SK-N-SH (cell line): ENCODE measurements around the gene FABP7. TPM values are rescaled to one million over a fixed set of nuclear protein-coding genes. Genes with fewer than 3 reads are reported as not detected.

Experiments used
- CTCF ChIA-PET: fragments of 300-600, 350-600 bp; formaldehyde crosslinking; extraction: SDS; loops from one replicate; lab custom pipeline; 2021; lab: Yijun Ruan, JAX
- POLR2A ChIA-PET: fragments of 350-600 bp; sonication (Branson Sonifier 250); formaldehyde crosslinking; extraction: SDS; loops from one replicate; lab custom pipeline; 2020; ENCODE audit warnings: antibody characterized with exemption, inconsistent platforms; lab: Yijun Ruan, JAX
- DNase-seq: peaks from one replicate; pipeline ENCODE4 v3.0.0; 2012
- H2AFZ ChIP-seq: fragments of 200-600 bp; sonication (generic); 2 replicates; pipeline ENCODE4 v1.8.1; 2016; ENCODE audit warnings: antibody characterized with exemption, mild to moderate bottlenecking, low read depth
- H3F3A ChIP-seq: fragments of 200-600 bp; sonication (generic); replicated peaks from 2 replicates; pipeline ENCODE3; 2016; ENCODE audit warnings: antibody characterized with exemption, mild to moderate bottlenecking; ENCODE audit not compliant: insufficient read depth
- H3K27ac ChIP-seq, 2 experiments: fragments of 200-500 bp in 1 of 2; fragments of 200-600 bp in 1 of 2; sonication (Bioruptor generic) in 1 of 2; sonication (generic), shearing (Covaris generic) in 1 of 2; 2 replicates each; pipeline versions ENCODE4 v1.5.1 to v1.6.1; 2014 to 2016; ENCODE audit warnings: low read depth in 2 of 2, inconsistent platforms in 1 of 2, low read length in 1 of 2, mild to moderate bottlenecking in 1 of 2, mixed read lengths in 1 of 2
- H3K27me3 ChIP-seq: fragments of 200-600 bp; sonication (generic), shearing (Covaris generic); 2 replicates; pipeline ENCODE4 v1.6.1; 2016; ENCODE audit warnings: mixed run types; ENCODE audit not compliant: insufficient read depth
- H3K36me3 ChIP-seq, 2 experiments: fragments of 200-500 bp in 1 of 2; fragments of 200-600 bp in 1 of 2; sonication (Bioruptor generic) in 1 of 2; sonication (generic) in 1 of 2; replicated peaks in 1 of 2; 2 replicates each; pipeline versions ENCODE3 to v1.5.1; 2014 to 2016; ENCODE audit warnings: low read length in 1 of 2, mild to moderate bottlenecking in 1 of 2; ENCODE audit not compliant: insufficient read depth in 2 of 2, control insufficient read depth in 1 of 2
- H3K4me1 ChIP-seq, 2 experiments: fragments of 200-500 bp in 1 of 2; fragments of 200-600 bp in 1 of 2; sonication (Bioruptor generic) in 1 of 2; sonication (generic), shearing (Covaris generic) in 1 of 2; 2 replicates each; pipeline versions ENCODE4 v1.5.1 to v1.6.1; 2014 to 2016; ENCODE audit warnings: low read depth in 1 of 2, low read length in 1 of 2, mixed run types in 1 of 2; ENCODE audit not compliant: insufficient read depth in 2 of 2, control insufficient read depth in 1 of 2
- H3K4me2 ChIP-seq: fragments of 200-600 bp; sonication (generic), shearing (Covaris generic); 2 replicates; pipeline ENCODE4 v1.6.1; 2017; ENCODE audit warnings: mixed run types
- H3K4me3 ChIP-seq, 2 experiments: fragments of 200-500 bp in 1 of 2; fragments of 200-600 bp in 1 of 2; sonication (Bioruptor generic) in 1 of 2; sonication (generic), shearing (Covaris generic) in 1 of 2; 2 replicates each; pipeline versions ENCODE4 v1.5.1 to v1.8.1; 2014 to 2016; ENCODE audit warnings: low read depth in 2 of 2, inconsistent platforms in 1 of 2, low read length in 1 of 2, mild to moderate bottlenecking in 1 of 2, mixed read lengths in 1 of 2, moderate library complexity in 1 of 2
- H3K79me2 ChIP-seq: fragments of 200-600 bp; sonication (generic); 2 replicates; pipeline ENCODE4 v1.8.1; 2017; ENCODE audit warnings: mild to moderate bottlenecking; ENCODE audit not compliant: insufficient read depth
- H3K9ac ChIP-seq: fragments of 200-600 bp; sonication (generic); 2 replicates; pipeline ENCODE4 v1.6.1; 2017; ENCODE audit warnings: mixed run types
- H3K9me2 ChIP-seq: fragments of 200-600 bp; sonication (generic); 2 replicates; pipeline ENCODE4 v1.6.1; 2017; ENCODE audit warnings: mixed run types
- H3K9me3 ChIP-seq: fragments of 200-600 bp; sonication (generic); 2 replicates; pipeline ENCODE4 v1.6.1; 2017; ENCODE audit warnings: mixed run types, mild to moderate bottlenecking, moderate library complexity
- H4K20me1 ChIP-seq: fragments of 200-600 bp; sonication (generic); 2 replicates; pipeline ENCODE4 v1.6.1; 2017; ENCODE audit warnings: mild to moderate bottlenecking, mixed run types; ENCODE audit not compliant: insufficient read depth
- ELF1 ChIP-seq: IDR thresholded peaks from 2 replicates; pipeline ENCODE4 v1.4.0; 2012
- FOSL2 ChIP-seq: IDR thresholded peaks from 2 replicates; pipeline ENCODE4 v1.4.0; 2012; ENCODE audit warnings: low read depth, mild to moderate bottlenecking, moderate library complexity, borderline replicate concordance
- FOXM1 ChIP-seq: IDR thresholded peaks from 2 replicates; pipeline ENCODE4 v1.4.0; 2012; ENCODE audit warnings: low read depth, mild to moderate bottlenecking
- MEF2A ChIP-seq: IDR thresholded peaks from 2 replicates; pipeline ENCODE4 v1.4.0; 2012; ENCODE audit warnings: low read depth, borderline replicate concordance
- MXI1 ChIP-seq: IDR thresholded peaks from 2 replicates; pipeline ENCODE4 v1.6.1; 2012; ENCODE audit warnings: mild to moderate bottlenecking, low read depth, low read length, improper control_type of control experiment
- NRF1 ChIP-seq: IDR thresholded peaks from 2 replicates; pipeline ENCODE4 v1.6.1; 2012; ENCODE audit warnings: low read depth, mild to moderate bottlenecking, low read length
- POLR2AphosphoS5 ChIP-seq: IDR thresholded peaks from 2 replicates; pipeline ENCODE4 v1.6.1; 2012; ENCODE audit warnings: low read depth, low read length
- RCOR1 ChIP-seq: fragments of 150-350 bp; IDR thresholded peaks from 2 replicates; pipeline ENCODE4 v1.6.1; 2017; ENCODE audit warnings: antibody characterized with exemption, low read length
- RFX5 ChIP-seq: IDR thresholded peaks from 2 replicates; pipeline ENCODE4 v1.6.1; 2012; ENCODE audit warnings: mild to moderate bottlenecking, improper control_type of control experiment, low read length
- RXRA ChIP-seq: IDR thresholded peaks from 2 replicates; pipeline ENCODE4 v1.4.0; 2012; ENCODE audit warnings: low read depth, mild to moderate bottlenecking, borderline replicate concordance
- SIN3A ChIP-seq: IDR thresholded peaks from 2 replicates; pipeline ENCODE4 v1.6.1; 2012; ENCODE audit warnings: low read depth, mild to moderate bottlenecking, low read length, moderate library complexity, borderline replicate concordance
- TAF1 ChIP-seq: IDR thresholded peaks from 2 replicates; pipeline ENCODE4 v1.6.1; 2012; ENCODE audit warnings: low read depth, mild to moderate bottlenecking, low read length, moderate library complexity, borderline replicate concordance
- TCF12 ChIP-seq: IDR thresholded peaks from 2 replicates; pipeline ENCODE4 v1.4.0; 2012
- TEAD4 ChIP-seq: IDR thresholded peaks from 2 replicates; pipeline ENCODE4 v1.4.0; 2012; ENCODE audit warnings: mild to moderate bottlenecking, borderline replicate concordance; ENCODE audit not compliant: insufficient read depth
- WGBS: methylation state at CpG from one replicate; pipeline ENCODE4 v1.1.6; 2017; ENCODE audit warnings: low lambda C conversion rate; 5-methylcytosine and 5-hydroxymethylcytosine counted together
- polyA plus RNA-seq, 3 experiments: library from polyadenylated mRNA; depleted of rRNA; stranded (reverse); fragments of >200 nt; gene quantifications; 2 replicates each; pipeline ENCODE4 v1.2.3, GENCODE V29; 2012
- TF ChIP-seq, protein P1 (sequence below): fragments of 150-350 bp; IDR thresholded peaks from 2 replicates; pipeline ENCODE4 v1.6.1; 2016; ENCODE audit warnings: mild to moderate bottlenecking, low read depth, low read length
- TF ChIP-seq, protein P2 (sequence below): IDR thresholded peaks from 2 replicates; pipeline ENCODE4; 2012
- TF ChIP-seq, protein P3 (sequence below): IDR thresholded peaks from 2 replicates; pipeline ENCODE4 v1.4.0; 2012; ENCODE audit warnings: low read depth, borderline replicate concordance
- TF ChIP-seq, protein P4 (sequence below): fragments of 150-350 bp; IDR thresholded peaks from 2 replicates; pipeline ENCODE4 v1.6.1; 2017; ENCODE audit warnings: antibody characterized with exemption, low read length, low read depth, borderline replicate concordance
- TF ChIP-seq, protein P5 (sequence below): IDR thresholded peaks from 2 replicates; pipeline ENCODE4 v1.4.0; 2012; ENCODE audit warnings: low read depth

The FABP7 gene
- polyA plus RNA-seq, 1 of the 3 experiments (the other 2 are of a cell fraction): not detected

DNA sequence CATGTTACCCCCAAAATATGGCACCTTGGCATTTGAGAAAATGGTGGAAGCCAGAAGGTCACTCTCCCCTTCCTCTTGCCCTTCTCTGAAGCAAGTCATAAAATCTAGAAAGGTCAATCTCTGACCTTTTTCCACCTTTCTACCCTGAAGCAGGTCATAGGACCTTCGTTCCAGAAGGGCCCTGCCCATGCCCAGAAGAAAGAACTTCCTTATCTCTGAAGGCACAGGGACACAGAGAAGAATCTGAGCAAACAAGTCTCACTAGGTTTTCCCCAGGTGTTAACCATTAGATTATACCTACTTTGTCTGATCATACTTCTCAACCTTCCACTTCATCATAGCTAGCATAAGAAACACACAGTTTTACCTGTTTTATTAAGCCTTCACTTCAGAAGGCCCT lies 52.0 kb downstream of the FABP7 start:
- no peak overlapping the region for H2AFZ ChIP-seq
- no peak overlapping the region for H3K9ac ChIP-seq
- DNase-seq: no peak
- no peaks in the 10 kb centered on the region for H3F3A ChIP-seq
- no peak overlapping the region for H3K4me2 ChIP-seq
- no peaks in the 10 kb centered on the region for H4K20me1 ChIP-seq
- no peak overlapping the region for H3K27ac ChIP-seq
- TF ChIP-seq, protein P1, sequence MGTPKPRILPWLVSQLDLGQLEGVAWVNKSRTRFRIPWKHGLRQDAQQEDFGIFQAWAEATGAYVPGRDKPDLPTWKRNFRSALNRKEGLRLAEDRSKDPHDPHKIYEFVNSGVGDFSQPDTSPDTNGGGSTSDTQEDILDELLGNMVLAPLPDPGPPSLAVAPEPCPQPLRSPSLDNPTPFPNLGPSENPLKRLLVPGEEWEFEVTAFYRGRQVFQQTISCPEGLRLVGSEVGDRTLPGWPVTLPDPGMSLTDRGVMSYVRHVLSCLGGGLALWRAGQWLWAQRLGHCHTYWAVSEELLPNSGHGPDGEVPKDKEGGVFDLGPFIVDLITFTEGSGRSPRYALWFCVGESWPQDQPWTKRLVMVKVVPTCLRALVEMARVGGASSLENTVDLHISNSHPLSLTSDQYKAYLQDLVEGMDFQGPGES: no peak
- TF ChIP-seq, protein P2, sequence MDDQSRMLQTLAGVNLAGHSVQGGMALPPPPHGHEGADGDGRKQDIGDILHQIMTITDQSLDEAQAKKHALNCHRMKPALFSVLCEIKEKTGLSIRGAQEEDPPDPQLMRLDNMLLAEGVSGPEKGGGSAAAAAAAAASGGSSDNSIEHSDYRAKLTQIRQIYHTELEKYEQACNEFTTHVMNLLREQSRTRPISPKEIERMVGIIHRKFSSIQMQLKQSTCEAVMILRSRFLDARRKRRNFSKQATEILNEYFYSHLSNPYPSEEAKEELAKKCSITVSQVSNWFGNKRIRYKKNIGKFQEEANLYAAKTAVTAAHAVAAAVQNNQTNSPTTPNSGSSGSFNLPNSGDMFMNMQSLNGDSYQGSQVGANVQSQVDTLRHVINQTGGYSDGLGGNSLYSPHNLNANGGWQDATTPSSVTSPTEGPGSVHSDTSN: no peak
- TF ChIP-seq, protein P3, sequence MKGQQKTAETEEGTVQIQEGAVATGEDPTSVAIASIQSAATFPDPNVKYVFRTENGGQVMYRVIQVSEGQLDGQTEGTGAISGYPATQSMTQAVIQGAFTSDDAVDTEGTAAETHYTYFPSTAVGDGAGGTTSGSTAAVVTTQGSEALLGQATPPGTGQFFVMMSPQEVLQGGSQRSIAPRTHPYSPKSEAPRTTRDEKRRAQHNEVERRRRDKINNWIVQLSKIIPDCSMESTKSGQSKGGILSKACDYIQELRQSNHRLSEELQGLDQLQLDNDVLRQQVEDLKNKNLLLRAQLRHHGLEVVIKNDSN: no peak
- no peak for TF ChIP-seq POLR2AphosphoS5
- TF ChIP-seq TCF12: no peak
- TF ChIP-seq RXRA: no peak
- no peak for TF ChIP-seq TAF1
- no peak for TF ChIP-seq ELF1
- no peak for TF ChIP-seq FOXM1
- no peak for TF ChIP-seq FOSL2
- no peak for TF ChIP-seq MEF2A
- TF ChIP-seq NRF1: no peak
- TF ChIP-seq MXI1: no peak
- TF ChIP-seq SIN3A: no peak
- TF ChIP-seq TEAD4: no peak
- no peak overlapping the region for H3K4me3 ChIP-seq
- no peaks in the 10 kb centered on the region for H3K36me3 ChIP-seq
- 0% methylated on average over 1 of the region's 1 CpG for WGBS
- H3K9me2 ChIP-seq: no peaks in the 10 kb centered on the region
- ChIA-PET POLR2A (no interaction called here), CTCF (interaction anchor here (0.9 to 1.2 kb wide), 4 partner anchors 8 to 105 kb away, joined by 3 to 4 read pairs (median 3); no protein-coding TSS in a partner anchor)
- H3K9me3 ChIP-seq: no peaks in the 10 kb centered on the region
- peaks cover 13% of the 10 kb centered on the region; the same call in 1 of the 2 replicates for H3K27me3 ChIP-seq
- H3K4me1 ChIP-seq: no peaks in the 10 kb centered on the region; a peak in 1 of 4 replicates
- H3K79me2 ChIP-seq: no peaks in the 10 kb centered on the region

DNA sequence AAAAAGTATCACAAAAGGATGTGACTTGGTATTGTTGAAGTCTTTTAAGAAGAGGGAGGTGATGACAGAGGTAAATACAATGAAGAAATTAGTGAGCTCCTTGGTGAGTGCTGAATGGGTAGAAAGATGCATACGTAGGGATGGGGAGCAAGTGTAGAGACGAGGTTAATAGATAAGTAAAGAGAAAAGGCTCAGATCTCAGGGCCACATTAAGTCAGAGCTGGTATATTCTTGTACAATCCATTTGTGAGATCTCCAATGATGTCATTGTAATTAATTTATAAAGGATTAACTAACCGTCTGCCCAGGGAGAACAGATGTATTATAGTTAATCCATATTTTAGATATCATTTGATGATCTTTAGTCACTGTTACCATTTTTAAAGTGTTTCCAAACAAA lies 52.9 kb downstream of the FABP7 start:
- H3K9me2 ChIP-seq: no peaks in the 10 kb centered on the region

More for the DNA sequence above, 52.9 kb downstream of the FABP7 start:
- H3K36me3 ChIP-seq: no peaks in the 10 kb centered on the region
- H3K9ac ChIP-seq: no peak overlapping the region
- no peaks in the 10 kb centered on the region for H3K9me3 ChIP-seq
- no peaks in the 10 kb centered on the region; a peak in 1 of 4 replicates for H3K4me1 ChIP-seq
- no peak overlapping the region for H3K4me3 ChIP-seq
- WGBS: 9% methylated on average over 3 of the region's 3 CpGs
- peaks cover 22% of the 10 kb centered on the region for H3K27me3 ChIP-seq
- POLR2A ChIA-PET: no interaction called here
- CTCF ChIA-PET: no interaction called here
- no peak for DNase-seq
- no peak overlapping the region for H3K4me2 ChIP-seq
- TF ChIP-seq, protein P4, sequence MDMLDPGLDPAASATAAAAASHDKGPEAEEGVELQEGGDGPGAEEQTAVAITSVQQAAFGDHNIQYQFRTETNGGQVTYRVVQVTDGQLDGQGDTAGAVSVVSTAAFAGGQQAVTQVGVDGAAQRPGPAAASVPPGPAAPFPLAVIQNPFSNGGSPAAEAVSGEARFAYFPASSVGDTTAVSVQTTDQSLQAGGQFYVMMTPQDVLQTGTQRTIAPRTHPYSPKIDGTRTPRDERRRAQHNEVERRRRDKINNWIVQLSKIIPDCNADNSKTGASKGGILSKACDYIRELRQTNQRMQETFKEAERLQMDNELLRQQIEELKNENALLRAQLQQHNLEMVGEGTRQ: no peak
- TF ChIP-seq FOSL2 (no peak), RCOR1 (no peak), TCF12 (no peak), RFX5 (no peak), POLR2AphosphoS5 (no peak), MXI1 (no peak), ELF1 (no peak), TEAD4 (no peak), NRF1 (no peak)
- TF ChIP-seq, protein P5, sequence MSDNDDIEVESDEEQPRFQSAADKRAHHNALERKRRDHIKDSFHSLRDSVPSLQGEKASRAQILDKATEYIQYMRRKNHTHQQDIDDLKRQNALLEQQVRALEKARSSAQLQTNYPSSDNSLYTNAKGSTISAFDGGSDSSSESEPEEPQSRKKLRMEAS: no peak
- no peaks in the 10 kb centered on the region for H3F3A ChIP-seq
- no peak overlapping the region for H3K27ac ChIP-seq
- no peaks in the 10 kb centered on the region for H3K79me2 ChIP-seq
- H4K20me1 ChIP-seq: no peaks in the 10 kb centered on the region
- H2AFZ ChIP-seq: no peak overlapping the region
